HepG2 (cell line): ENCODE results near the gene PRRC2A. TPM values are rescaled to one million over a fixed set of nuclear protein-coding genes. Genes with fewer than 3 reads are reported as not detected.
A peak's percentile ranks its signal among the peaks of the same experiment; 100 is the strongest.

ENCODE experiments used
- AGO2 ChIP-seq: fragments of 200-400 bp; formaldehyde crosslinking; optimal IDR thresholded peaks from 2 replicates; pipeline ENCODE3; 2017; ENCODE audit warnings: mild to moderate bottlenecking, low read depth, low read length, moderate library complexity
- CC2D1A ChIP-seq: sonication (generic); formaldehyde crosslinking; IDR thresholded peaks from 2 replicates; pipeline ENCODE4 v1.8.1; 2023; ENCODE audit warnings: mild to moderate bottlenecking, missing genetic modification reagents
- ELF1 ChIP-seq: sonication (generic); formaldehyde crosslinking; IDR thresholded peaks from 2 replicates; pipeline ENCODE4 v1.4.0; 2020; ENCODE audit warnings: missing genetic modification reagents
- FOXO1 ChIP-seq: sonication (generic); formaldehyde crosslinking; IDR thresholded peaks from 2 replicates; pipeline ENCODE4 v1.4.0; 2020; ENCODE audit warnings: missing genetic modification reagents
- GABPA ChIP-seq, 2 experiments: IDR thresholded peaks; 2 replicates each; pipeline ENCODE4 v1.6.1; 2011 to 2016; ENCODE audit warnings: low read depth in 2 of 2, low read length in 1 of 2, missing biosample characterization in 1 of 2, missing genetic modification characterization in 1 of 2
- MATR3 ChIP-seq: sonication (generic); formaldehyde crosslinking; IDR thresholded peaks from 2 replicates; pipeline ENCODE4 v1.4.0; 2020; ENCODE audit warnings: missing genetic modification reagents
- POLR2A ChIP-seq, 2 experiments: IDR thresholded peaks; 2 replicates each; pipeline ENCODE4 v1.6.1; 2011; ENCODE audit warnings: low read depth in 2 of 2, low read length in 2 of 2, mild to moderate bottlenecking in 1 of 2, moderate library complexity in 1 of 2; ENCODE audit not compliant: insufficient read depth in 1 of 2
- SMAD1 ChIP-seq: sonication (generic); formaldehyde crosslinking; IDR thresholded peaks from 2 replicates; pipeline ENCODE4 v1.4.0; 2020; ENCODE audit warnings: missing genetic modification reagents, low read depth, mild to moderate bottlenecking, borderline replicate concordance
- SOX6 ChIP-seq, 2 experiments: fragments of 450-650 bp in 1 of 2; sonication (generic) in 1 of 2; formaldehyde crosslinking in 1 of 2; IDR thresholded peaks; 2 replicates each; pipeline versions ENCODE4 v1.4.0 to v1.6.1; 2017 to 2020; ENCODE audit warnings: antibody characterized with exemption in 1 of 2, mild to moderate bottlenecking in 1 of 2, missing genetic modification reagents in 1 of 2
- TSC22D2 ChIP-seq: sonication (generic); formaldehyde crosslinking; IDR thresholded peaks from 2 replicates; pipeline ENCODE4 v1.5.1; 2020; ENCODE audit warnings: missing genetic modification reagents, mild to moderate bottlenecking, borderline replicate concordance
- ZNF124 ChIP-seq: sonication (generic); formaldehyde crosslinking; IDR thresholded peaks from 2 replicates; pipeline ENCODE4 v1.4.0; 2020; ENCODE audit warnings: missing genetic modification reagents
- ZNF3 ChIP-seq: IDR thresholded peaks from 2 replicates; pipeline ENCODE4 v1.7.0; 2017; ENCODE audit warnings: inconsistent platforms
- ZNF510 ChIP-seq: sonication (generic); formaldehyde crosslinking; IDR thresholded peaks from 2 replicates; pipeline ENCODE4 v1.4.0; 2020; ENCODE audit warnings: low read depth, mild to moderate bottlenecking, missing genetic modification reagents
- ZNF598 ChIP-seq: sonication (generic); formaldehyde crosslinking; IDR thresholded peaks from 2 replicates; pipeline ENCODE4 v1.5.1; 2020; ENCODE audit warnings: mild to moderate bottlenecking, missing genetic modification reagents, borderline replicate concordance
- polyA plus RNA-seq, 8 experiments: library from polyadenylated mRNA; depleted of rRNA in 3 of 8; stranded (reverse) in 7 of 8; unstranded in 1 of 8; fragments of >200 nt; fragmentation: Illumina TruSeq in 4 of 8; extraction: Trizol in 4 of 8; gene quantifications; 2 replicates each; pipeline versions ENCODE4 v1.2.1 to v1.2.3, GENCODE V29; 2011 to 2016; ENCODE audit warnings: low read depth in 4 of 8, missing spikeins in 1 of 8, mixed read lengths in 1 of 8; ENCODE audit not compliant: insufficient read depth in 1 of 8
- total RNA-seq, 5 experiments: library from RNA; depleted of rRNA; stranded (reverse); fragments of >200 nt; fragmentation: Illumina TruSeq; extraction: Trizol; gene quantifications; 2 replicates each; pipeline ENCODE4 v1.2.3, GENCODE V29; 2016; ENCODE audit warnings: low read depth in 1 of 5
- TF ChIP-seq, protein P1 (sequence below): sonication (generic); formaldehyde crosslinking; IDR thresholded peaks from 2 replicates; pipeline ENCODE4 v1.4.0; 2020; ENCODE audit warnings: missing genetic modification reagents, mild to moderate bottlenecking, borderline replicate concordance
- TF ChIP-seq, protein P2 (sequence below): sonication (generic); formaldehyde crosslinking; IDR thresholded peaks from 2 replicates; pipeline ENCODE4 v1.4.0; 2020; ENCODE audit warnings: missing genetic modification reagents, borderline replicate concordance
- TF ChIP-seq, protein P3 (sequence below): sonication (generic); formaldehyde crosslinking; IDR thresholded peaks from 2 replicates; pipeline ENCODE4 v1.4.0; 2020; ENCODE audit warnings: low read depth, missing genetic modification reagents

Gene PRRC2A
- total and polyA plus RNA-seq, 2 of the 13 experiments (the other 11 are each of a cell fraction or from before 2014, with no cell fraction given) = 38.9 to 47.4 TPM

DNA sequence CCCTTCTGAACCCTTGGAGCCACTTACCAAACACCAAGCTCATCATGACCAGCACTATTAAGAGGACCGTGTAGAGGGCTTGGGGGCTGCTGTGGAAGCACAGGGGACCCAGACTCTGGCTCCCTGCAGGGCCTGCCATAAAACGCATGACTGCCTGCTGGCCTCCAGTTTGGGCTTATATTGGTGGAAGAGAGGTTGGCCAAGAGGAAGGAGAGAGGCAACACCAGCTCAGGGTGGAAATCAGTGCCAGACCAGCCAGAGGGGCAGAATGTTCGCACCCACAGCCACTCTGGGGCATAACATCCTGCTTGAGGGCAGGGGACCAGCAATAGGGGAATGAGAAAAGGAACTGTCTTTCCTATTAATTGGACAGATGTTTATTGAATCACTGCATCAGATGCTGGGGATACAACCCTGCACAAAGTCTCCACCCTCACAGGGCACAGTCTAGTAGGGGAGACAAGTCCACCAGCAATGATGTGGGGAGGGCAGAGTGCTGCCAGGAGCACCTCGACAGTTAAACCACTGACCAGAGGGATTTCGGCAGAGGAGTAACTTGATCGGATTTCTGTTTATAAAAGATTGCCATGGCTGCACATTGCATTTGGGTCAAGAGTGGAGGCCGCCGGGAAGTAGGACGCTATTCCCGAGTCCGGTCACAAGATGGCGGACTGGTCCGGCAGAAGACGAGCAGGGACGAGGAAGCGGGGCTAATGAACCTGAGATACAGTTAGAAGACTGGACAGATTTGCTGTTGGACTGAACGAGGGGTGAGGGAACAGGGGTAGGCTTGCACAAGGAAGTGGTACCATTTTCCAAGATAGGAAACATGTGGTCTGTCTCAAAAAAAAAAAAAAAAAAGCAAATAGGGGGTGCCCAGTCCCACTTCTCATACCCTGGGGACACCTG, 60.0 kb downstream of the PRRC2A start, which contains the start of gene LY6G5C (continued):
- TF ChIP-seq SOX6 (IDR thresholded peaks at IDR 0.05) = no peak
- TF ChIP-seq SOX6 (CRISPR knock-in tag; IDR thresholded peaks at IDR 0.05) = no peak
- TF ChIP-seq, protein P1, sequence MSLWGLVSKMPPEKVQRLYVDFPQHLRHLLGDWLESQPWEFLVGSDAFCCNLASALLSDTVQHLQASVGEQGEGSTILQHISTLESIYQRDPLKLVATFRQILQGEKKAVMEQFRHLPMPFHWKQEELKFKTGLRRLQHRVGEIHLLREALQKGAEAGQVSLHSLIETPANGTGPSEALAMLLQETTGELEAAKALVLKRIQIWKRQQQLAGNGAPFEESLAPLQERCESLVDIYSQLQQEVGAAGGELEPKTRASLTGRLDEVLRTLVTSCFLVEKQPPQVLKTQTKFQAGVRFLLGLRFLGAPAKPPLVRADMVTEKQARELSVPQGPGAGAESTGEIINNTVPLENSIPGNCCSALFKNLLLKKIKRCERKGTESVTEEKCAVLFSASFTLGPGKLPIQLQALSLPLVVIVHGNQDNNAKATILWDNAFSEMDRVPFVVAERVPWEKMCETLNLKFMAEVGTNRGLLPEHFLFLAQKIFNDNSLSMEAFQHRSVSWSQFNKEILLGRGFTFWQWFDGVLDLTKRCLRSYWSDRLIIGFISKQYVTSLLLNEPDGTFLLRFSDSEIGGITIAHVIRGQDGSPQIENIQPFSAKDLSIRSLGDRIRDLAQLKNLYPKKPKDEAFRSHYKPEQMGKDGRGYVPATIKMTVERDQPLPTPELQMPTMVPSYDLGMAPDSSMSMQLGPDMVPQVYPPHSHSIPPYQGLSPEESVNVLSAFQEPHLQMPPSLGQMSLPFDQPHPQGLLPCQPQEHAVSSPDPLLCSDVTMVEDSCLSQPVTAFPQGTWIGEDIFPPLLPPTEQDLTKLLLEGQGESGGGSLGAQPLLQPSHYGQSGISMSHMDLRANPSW = no peak
- no peak for TF ChIP-seq FOXO1 (CRISPR knock-in tag)
- no peak for TF ChIP-seq SMAD1 (CRISPR knock-in tag)
- no peak for TF ChIP-seq POLR2A (IDR thresholded peaks at IDR 0.05; ENCODE audit: insufficient read depth in 1 of 2, low read depth in 2 of 2, low read length in 2 of 2)
- no peak for TF ChIP-seq MATR3 (CRISPR knock-in tag)
- no peak for TF ChIP-seq ZNF3 (CRISPR knock-in tag)
- TF ChIP-seq GABPA (IDR thresholded peaks at IDR 0.05; ENCODE audit: low read depth, low read length) = no peak
- no peak for TF ChIP-seq GABPA (CRISPR knock-in tag; IDR thresholded peaks at IDR 0.05; ENCODE audit: low read depth)
- no peak for TF ChIP-seq CC2D1A (CRISPR knock-in tag)
- TF ChIP-seq TSC22D2 (CRISPR knock-in tag) = peak; percentile 69; the same call in 1 of the 2 replicates
- TF ChIP-seq, protein P2, sequence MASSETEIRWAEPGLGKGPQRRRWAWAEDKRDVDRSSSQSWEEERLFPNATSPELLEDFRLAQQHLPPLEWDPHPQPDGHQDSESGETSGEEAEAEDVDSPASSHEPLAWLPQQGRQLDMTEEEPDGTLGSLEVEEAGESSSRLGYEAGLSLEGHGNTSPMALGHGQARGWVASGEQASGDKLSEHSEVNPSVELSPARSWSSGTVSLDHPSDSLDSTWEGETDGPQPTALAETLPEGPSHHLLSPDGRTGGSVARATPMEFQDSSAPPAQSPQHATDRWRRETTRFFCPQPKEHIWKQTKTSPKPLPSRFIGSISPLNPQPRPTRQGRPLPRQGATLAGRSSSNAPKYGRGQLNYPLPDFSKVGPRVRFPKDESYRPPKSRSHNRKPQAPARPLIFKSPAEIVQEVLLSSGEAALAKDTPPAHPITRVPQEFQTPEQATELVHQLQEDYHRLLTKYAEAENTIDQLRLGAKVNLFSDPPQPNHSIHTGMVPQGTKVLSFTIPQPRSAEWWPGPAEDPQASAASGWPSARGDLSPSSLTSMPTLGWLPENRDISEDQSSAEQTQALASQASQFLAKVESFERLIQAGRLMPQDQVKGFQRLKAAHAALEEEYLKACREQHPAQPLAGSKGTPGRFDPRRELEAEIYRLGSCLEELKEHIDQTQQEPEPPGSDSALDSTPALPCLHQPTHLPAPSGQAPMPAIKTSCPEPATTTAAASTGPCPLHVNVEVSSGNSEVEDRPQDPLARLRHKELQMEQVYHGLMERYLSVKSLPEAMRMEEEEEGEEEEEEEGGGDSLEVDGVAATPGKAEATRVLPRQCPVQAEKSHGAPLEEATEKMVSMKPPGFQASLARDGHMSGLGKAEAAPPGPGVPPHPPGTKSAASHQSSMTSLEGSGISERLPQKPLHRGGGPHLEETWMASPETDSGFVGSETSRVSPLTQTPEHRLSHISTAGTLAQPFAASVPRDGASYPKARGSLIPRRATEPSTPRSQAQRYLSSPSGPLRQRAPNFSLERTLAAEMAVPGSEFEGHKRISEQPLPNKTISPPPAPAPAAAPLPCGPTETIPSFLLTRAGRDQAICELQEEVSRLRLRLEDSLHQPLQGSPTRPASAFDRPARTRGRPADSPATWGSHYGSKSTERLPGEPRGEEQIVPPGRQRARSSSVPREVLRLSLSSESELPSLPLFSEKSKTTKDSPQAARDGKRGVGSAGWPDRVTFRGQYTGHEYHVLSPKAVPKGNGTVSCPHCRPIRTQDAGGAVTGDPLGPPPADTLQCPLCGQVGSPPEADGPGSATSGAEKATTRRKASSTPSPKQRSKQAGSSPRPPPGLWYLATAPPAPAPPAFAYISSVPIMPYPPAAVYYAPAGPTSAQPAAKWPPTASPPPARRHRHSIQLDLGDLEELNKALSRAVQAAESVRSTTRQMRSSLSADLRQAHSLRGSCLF (CRISPR knock-in tag) = no peak
- TF ChIP-seq, protein P3, sequence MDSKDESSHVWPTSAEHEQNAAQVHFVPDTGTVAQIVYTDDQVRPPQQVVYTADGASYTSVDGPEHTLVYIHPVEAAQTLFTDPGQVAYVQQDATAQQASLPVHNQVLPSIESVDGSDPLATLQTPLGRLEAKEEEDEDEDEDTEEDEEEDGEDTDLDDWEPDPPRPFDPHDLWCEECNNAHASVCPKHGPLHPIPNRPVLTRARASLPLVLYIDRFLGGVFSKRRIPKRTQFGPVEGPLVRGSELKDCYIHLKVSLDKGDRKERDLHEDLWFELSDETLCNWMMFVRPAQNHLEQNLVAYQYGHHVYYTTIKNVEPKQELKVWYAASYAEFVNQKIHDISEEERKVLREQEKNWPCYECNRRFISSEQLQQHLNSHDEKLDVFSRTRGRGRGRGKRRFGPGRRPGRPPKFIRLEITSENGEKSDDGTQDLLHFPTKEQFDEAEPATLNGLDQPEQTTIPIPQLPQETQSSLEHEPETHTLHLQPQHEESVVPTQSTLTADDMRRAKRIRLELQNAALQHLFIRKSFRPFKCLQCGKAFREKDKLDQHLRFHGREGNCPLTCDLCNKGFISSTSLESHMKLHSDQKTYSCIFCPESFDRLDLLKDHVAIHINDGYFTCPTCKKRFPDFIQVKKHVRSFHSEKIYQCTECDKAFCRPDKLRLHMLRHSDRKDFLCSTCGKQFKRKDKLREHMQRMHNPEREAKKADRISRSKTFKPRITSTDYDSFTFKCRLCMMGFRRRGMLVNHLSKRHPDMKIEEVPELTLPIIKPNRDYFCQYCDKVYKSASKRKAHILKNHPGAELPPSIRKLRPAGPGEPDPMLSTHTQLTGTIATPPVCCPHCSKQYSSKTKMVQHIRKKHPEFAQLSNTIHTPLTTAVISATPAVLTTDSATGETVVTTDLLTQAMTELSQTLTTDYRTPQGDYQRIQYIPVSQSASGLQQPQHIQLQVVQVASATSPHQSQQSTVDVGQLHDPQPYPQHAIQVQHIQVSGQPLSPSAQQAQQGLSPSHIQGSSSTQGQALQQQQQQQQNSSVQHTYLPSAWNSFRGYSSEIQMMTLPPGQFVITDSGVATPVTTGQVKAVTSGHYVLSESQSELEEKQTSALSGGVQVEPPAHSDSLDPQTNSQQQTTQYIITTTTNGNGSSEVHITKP (CRISPR knock-in tag) = 0 out of 2 replicates have a peak, but pooled peaks have one; percentile 31
- peak; percentile 74 for TF ChIP-seq ELF1 (CRISPR knock-in tag)
- no peak for TF ChIP-seq ZNF598 (CRISPR knock-in tag)
- no peak for TF ChIP-seq ZNF510
- no peak for TF ChIP-seq AGO2
- TF ChIP-seq ZNF124 (CRISPR knock-in tag) = 0 out of 2 replicates have a peak, but pooled peaks have one; percentile 45
